ENCODE results near the gene DUSP15. TPM values are rescaled to one million over a fixed set of nuclear protein-coding genes. Genes with fewer than 3 reads are reported as not detected.

The DUSP15 gene
- total and polyA plus RNA-seq, 2 of the 8 experiments (the other 6 are each of a cell fraction or from before 2014, with no cell fraction given), result 0.91 to 3.2 TPM

- Histone ChIP-seq H3K36me3 (ENCODE audit: control insufficient read depth in 2 of 4, insufficient read depth in 4 of 4, low read length in 3 of 4) (no peaks in the 10 kb centered on the region), H3K27me3 (replicated peaks in 1 of 4; ENCODE audit: control insufficient read depth in 3 of 4, extremely low read depth in 1 of 4, insufficient read depth in 3 of 4, low read length in 3 of 4) (peaks cover 0 to 2% (median 0%) of the 10 kb centered on the region in 4 experiments; a peak in 2 of 7 replicates), H4K5ac (ENCODE audit: insufficient read length, low read depth, low read length) (no peak overlapping the region), H3K4me3 (ENCODE audit: extremely low read depth in 1 of 4, insufficient read depth in 2 of 4, low read depth in 3 of 4, low read length in 4 of 4) (no peak overlapping the region), H4K20me1 (replicated peaks in 1 of 2; ENCODE audit: control insufficient read depth in 1 of 2, insufficient read depth in 2 of 2, low read length in 2 of 2) (no peaks in the 10 kb centered on the region), H3K9ac (replicated peaks in 1 of 4; ENCODE audit: extremely low read depth in 1 of 4, low read depth in 3 of 4, low read length in 3 of 4) (no peak overlapping the region), H2AK5ac (ENCODE audit: low read depth, low read length) (no peak overlapping the region), H2AFZ (ENCODE audit: low read length) (no peak overlapping the region), H3K23ac (ENCODE audit: insufficient read length) (no peak overlapping the region), H3K4ac (replicated peaks; ENCODE audit: insufficient read length, low read depth, low read length) (no peak overlapping the region), H2BK5ac (ENCODE audit: low read depth, low read length) (no peak overlapping the region), H3K23me2 (ENCODE audit: low read depth, low read length) (no peaks in the 10 kb centered on the region; the same call in 1 of the 2 replicates), H3K9me3 (ENCODE audit: insufficient read depth in 2 of 2, low read depth in 1 of 2, low read length in 1 of 2) (no peaks in the 10 kb centered on the region), H3K79me1 (ENCODE audit: low read depth, low read length) (no peaks in the 10 kb centered on the region), H4K8ac (ENCODE audit: extremely low read depth, insufficient read depth, low read length) (no peak overlapping the region), H3K56ac (replicated peaks; ENCODE audit: insufficient read length, low read depth, low read length) (no peak overlapping the region), H3K14ac (ENCODE audit: insufficient read length) (no peak overlapping the region), H2BK120ac (replicated peaks; ENCODE audit: low read depth, low read length) (no peak overlapping the region), H3K18ac (ENCODE audit: extremely low read depth, low read length) (no peak overlapping the region), H3K4me1 (replicated peaks in 1 of 4; ENCODE audit: control insufficient read depth in 3 of 4, insufficient read depth in 4 of 4, low read length in 3 of 4) (peaks cover 0 to 9% (median 7%) of the 10 kb centered on the region in 4 experiments; a peak in 5 of 7 replicates), H2BK20ac (ENCODE audit: low read length) (no peak overlapping the region), H3K4me2 (ENCODE audit: insufficient read depth in 1 of 2, low read depth in 2 of 2, low read length in 2 of 2) (no peak overlapping the region), H2BK15ac (ENCODE audit: low read length) (no peak overlapping the region), H3K79me2 (ENCODE audit: control insufficient read depth in 1 of 2, insufficient read depth in 2 of 2, low read length in 2 of 2) (no peaks in the 10 kb centered on the region), H3K27ac (ENCODE audit: low read depth, low read length) (no peak overlapping the region), H2BK12ac (ENCODE audit: low read depth, low read length) (no peak overlapping the region), H4K91ac (replicated peaks; ENCODE audit: insufficient read length, low read length) (no peak overlapping the region)
- CTCF ChIA-PET (ENCODE audit: partially characterized antibody), result interaction anchor here (1.2 kb wide), 1 partner anchor 24 kb away, joined by 4 read pairs; no protein-coding TSS in a partner anchor
- TF ChIP-seq RBBP5 (IDR thresholded peaks at IDR 0.05; ENCODE audit: borderline replicate concordance, low read depth, low read length) (no peak), SIN3A (conservative IDR thresholded peaks at IDR 0.05 in 1 of 2, IDR thresholded peaks at IDR 0.05 in 1 of 2; ENCODE audit: low read depth in 1 of 2, low read length in 2 of 2) (no peak), YY1 (IDR thresholded peaks at IDR 0.05; ENCODE audit: low read depth, low read length) (no peak), CTCF (IDR thresholded peaks at IDR 0.05; ENCODE audit: control extremely low read depth in 1 of 3, insufficient read depth in 1 of 3, low read depth in 1 of 3, low read length in 3 of 3) (peak in 1 of 3 experiments; percentile 21; a peak in 1 of 4 replicates), CTBP2 (IDR thresholded peaks at IDR 0.05; ENCODE audit: borderline replicate concordance, insufficient read depth, insufficient read length, low read length) (no peak), RAD21 (IDR thresholded peaks at IDR 0.05 in 1 of 2, conservative IDR thresholded peaks at IDR 0.05 in 1 of 2; ENCODE audit: low read depth in 2 of 2, low read length in 2 of 2) (no peak)
- POLR2A ChIA-PET (ENCODE audit: partially characterized antibody), result no interaction called here
- DNase-seq (ENCODE audit: low read depth in 1 of 2, low spot score in 2 of 2), result no peak
- 91% methylated on average over 1 of the region's 1 CpG; no CpG with 5 or more reads in 1 of the 2 experiments for WGBS, 2 experiments (ENCODE audit: extremely low coverage in 1 of 2, insufficient coverage in 1 of 2, insufficient read length in 1 of 2, insufficient replicate concordance in 2 of 2, low coverage in 1 of 2, low lambda C conversion rate in 2 of 2, missing lambda C conversion rate in 1 of 2)
- FAIRE-seq, result peak; percentile 36
Measured at GRCh38 chr20:31903627-31904386, 33.5 kb upstream of the DUSP15 start.

Measured in H1 (cell line).